Colonic mucosa (tissue), 4 donors: Measurements from ENCODE around the gene LENG1. TPM values are rescaled to one million over a fixed set of nuclear protein-coding genes. Genes with fewer than 3 reads are reported as not detected.
"Not testable (repeated sequence)": the region's sequence is repeated elsewhere in the genome, so short reads cannot be mapped to it uniquely, and the experiment has no call there.

ENCODE experiments used
- DNase-seq: peaks from one replicate; pipeline ENCODE4 v3.0.0-alpha.2; 2020
- H3K27ac ChIP-seq: fragments of 200-600 bp; one replicate; pipeline ENCODE4 v1.8.0; 2021
- H3K27me3 ChIP-seq: fragments of 200-600 bp; one replicate; pipeline ENCODE4 v1.8.0; 2021
- H3K36me3 ChIP-seq: fragments of 200-600 bp; one replicate; pipeline ENCODE4 v1.8.0; 2021
- H3K4me1 ChIP-seq: fragments of 200-600 bp; one replicate; pipeline ENCODE4 v1.8.0; 2021; ENCODE audit warnings: mild to moderate bottlenecking
- H3K4me3 ChIP-seq: fragments of 200-600 bp; one replicate; pipeline ENCODE4 v1.8.0; 2021
- H3K9ac ChIP-seq, 2 donors: one replicate each; pipeline ENCODE4 v1.7.0; 2013; ENCODE audit warnings: control low read depth in 2 of 2, low read depth in 2 of 2, low read length in 2 of 2
- H3K9me3 ChIP-seq: fragments of 200-600 bp; one replicate; pipeline ENCODE4 v1.8.0; 2021
- intact Hi-C: fragments of 100-400 bp; cut with DNase I; formaldehyde crosslinking; loops from one replicate; pipeline ENCODE4 v1.14.1; 2022
- total RNA-seq, 2 donors: library from RNA; stranded (reverse); fragmentation: NEBNext Ultra II Directional in 1 of 2; extraction: Animal tissue kit (Norgen Biotek cat#: 25700) in 1 of 2; gene quantifications; one replicate each; pipeline ENCODE4 v1.2.1, GENCODE V29; 2021
- TF ChIP-seq, protein P1 (sequence below): fragments of 200-600 bp; IDR thresholded peaks from one replicate; pipeline ENCODE4 v1.8.0; 2022; ENCODE audit warnings: antibody characterized with exemption, mild to moderate bottlenecking
- donor health status: healthy.
- donor health status: DM: no; HTN: no; CAD: no.
- donor health status: DM: no; HTN: no; CAD: no.

The LENG1 gene
- total RNA-seq, 2 donors from 2014 or later, result 6.2 to 8.1 TPM

DNA sequence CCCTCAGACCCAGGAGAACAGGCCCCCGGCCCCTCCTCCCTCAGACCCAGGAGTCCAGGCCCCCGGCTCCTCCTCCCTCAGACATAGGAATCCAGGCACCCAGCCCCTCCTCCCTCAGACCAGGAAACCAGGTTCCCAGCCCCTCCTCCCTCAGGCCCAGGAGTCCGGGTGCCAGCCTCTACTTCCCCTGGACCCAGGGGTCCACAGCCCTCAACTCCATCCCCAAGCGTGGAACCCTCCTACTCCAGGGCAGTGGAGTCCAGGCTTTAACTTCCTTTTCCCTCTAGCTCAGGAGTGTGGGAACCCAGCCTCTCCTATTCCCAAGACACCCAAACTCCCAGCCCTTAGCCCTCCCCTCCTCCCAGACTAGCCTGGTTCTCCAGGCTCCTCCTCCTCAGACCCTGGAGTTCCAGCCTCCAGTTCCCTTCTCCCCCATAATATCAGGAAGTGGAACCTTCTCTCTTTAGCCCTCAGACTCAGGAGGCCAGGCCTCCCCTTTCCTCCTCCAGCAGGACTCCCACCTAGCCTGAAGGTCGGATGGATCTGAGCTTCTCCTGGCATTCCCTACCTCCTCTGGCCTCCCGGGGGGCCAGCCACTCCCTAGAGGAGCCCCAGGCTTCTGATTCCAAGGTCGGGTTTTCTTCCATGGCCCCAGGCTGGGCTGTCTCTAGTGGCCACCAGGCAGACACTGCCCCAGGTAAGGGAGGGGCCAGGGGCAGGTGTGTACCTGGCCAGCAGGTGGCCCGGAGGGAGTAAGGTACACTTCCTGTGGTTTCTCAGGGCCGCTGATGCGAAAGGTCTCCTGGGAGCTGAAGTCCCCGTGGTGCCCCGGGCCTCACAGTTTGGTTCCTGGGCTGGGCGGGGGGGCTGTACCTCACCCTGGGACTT, 13.2 kb upstream of the LENG1 start, which contains the start of gene TMC4:
TMC4 (minus strand) TSS at position 690 of the 888 bp plus-strand sequence; CDS start at position 647, 43 bp downstream.
- Histone ChIP-seq H3K9me3 (no peaks in the 10 kb centered on the region), H3K27ac (peak within 1 kb of the TSS; percentile 66), H3K9ac (peak within 1 kb of the TSS; percentile 48 to 96), H3K4me1 (no peaks in the 10 kb centered on the region), H3K36me3 (no peaks in the 10 kb centered on the region), H3K27me3 (no peaks in the 10 kb centered on the region), H3K4me3 (peak within 1 kb of the TSS; percentile 41)
- intact Hi-C loops, result no loop called here
- TF ChIP-seq, protein P1, sequence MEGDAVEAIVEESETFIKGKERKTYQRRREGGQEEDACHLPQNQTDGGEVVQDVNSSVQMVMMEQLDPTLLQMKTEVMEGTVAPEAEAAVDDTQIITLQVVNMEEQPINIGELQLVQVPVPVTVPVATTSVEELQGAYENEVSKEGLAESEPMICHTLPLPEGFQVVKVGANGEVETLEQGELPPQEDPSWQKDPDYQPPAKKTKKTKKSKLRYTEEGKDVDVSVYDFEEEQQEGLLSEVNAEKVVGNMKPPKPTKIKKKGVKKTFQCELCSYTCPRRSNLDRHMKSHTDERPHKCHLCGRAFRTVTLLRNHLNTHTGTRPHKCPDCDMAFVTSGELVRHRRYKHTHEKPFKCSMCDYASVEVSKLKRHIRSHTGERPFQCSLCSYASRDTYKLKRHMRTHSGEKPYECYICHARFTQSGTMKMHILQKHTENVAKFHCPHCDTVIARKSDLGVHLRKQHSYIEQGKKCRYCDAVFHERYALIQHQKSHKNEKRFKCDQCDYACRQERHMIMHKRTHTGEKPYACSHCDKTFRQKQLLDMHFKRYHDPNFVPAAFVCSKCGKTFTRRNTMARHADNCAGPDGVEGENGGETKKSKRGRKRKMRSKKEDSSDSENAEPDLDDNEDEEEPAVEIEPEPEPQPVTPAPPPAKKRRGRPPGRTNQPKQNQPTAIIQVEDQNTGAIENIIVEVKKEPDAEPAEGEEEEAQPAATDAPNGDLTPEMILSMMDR, result peak; percentile 55
- DNase-seq, result peak; percentile 84

- H3K4me1 ChIP-seq, H3K27ac ChIP-seq, H3K9me3 ChIP-seq, H3K36me3 ChIP-seq, intact Hi-C loops, DNase-seq, H3K27me3 ChIP-seq: not testable (repeated sequence)
- Histone ChIP-seq H3K4me3 (peak overlapping the region; percentile 41), H3K9ac (peak overlapping the region; percentile 26 to 40)
Measured at GRCh38 chr19:54171736-54172431, 12.4 kb upstream of the LENG1 start.

- Histone ChIP-seq H3K4me3 (no peak overlapping the region), H3K27me3 (no peaks in the 10 kb centered on the region), H3K4me1 (no peaks in the 10 kb centered on the region), H3K27ac (no peak overlapping the region), H3K36me3 (no peaks in the 10 kb centered on the region), H3K9me3 (no peaks in the 10 kb centered on the region), H3K9ac (no peak overlapping the region)
- intact Hi-C loops, result loop anchor here (5.0 kb wide), 1 partner anchor 63 kb away; no protein-coding TSS in a partner anchor
- TF ChIP-seq, protein P1, result no peak
- no peak for DNase-seq
Measured at GRCh38 chr19:54169149-54169740, 9.7 kb upstream of the LENG1 start.

GRCh38 chr19:54168174-54168917, 8.8 kb upstream of the LENG1 start:
- Histone ChIP-seq H3K4me1 (peaks cover 2% of the 10 kb centered on the region), H3K4me3 (no peak overlapping the region), H3K27ac (no peak overlapping the region), H3K9me3 (no peaks in the 10 kb centered on the region), H3K27me3 (no peaks in the 10 kb centered on the region), H3K36me3 (no peaks in the 10 kb centered on the region), H3K9ac (peak overlapping the region in 1 of 2 donors; percentile 26)
- DNase-seq, result peak; percentile 98
- TF ChIP-seq, protein P1, result peak; percentile 86
- intact Hi-C loops, result loop anchor here (5.0 kb wide), 1 partner anchor 64 kb away; no protein-coding TSS in a partner anchor

DNA sequence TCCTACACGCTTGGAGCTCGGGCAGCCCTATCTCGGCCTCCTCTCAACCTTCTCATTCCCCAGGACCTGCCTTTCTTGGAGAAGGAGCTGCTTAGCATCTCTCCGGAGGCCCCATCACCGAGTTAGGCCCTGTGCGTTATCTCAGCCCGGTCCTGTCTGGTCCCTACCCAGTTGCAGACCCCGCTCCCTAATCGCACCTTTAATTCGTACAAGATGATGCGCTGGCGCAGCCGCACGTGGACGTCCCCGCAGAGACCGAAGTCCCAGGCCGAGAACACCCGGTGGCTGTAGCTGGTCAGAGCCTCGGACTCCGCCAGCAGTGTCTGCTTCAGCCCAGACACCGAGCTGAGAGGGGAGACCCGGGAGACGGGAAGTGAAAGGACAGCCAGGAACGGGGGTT, 5.7 kb upstream of the LENG1 start:
- H3K4me1 ChIP-seq, result peaks cover 23% of the 10 kb centered on the region
- TF ChIP-seq, protein P1, result no peak
- no peaks in the 10 kb centered on the region for H3K36me3 ChIP-seq
- H3K9me3 ChIP-seq, result no peaks in the 10 kb centered on the region
- H3K4me3 ChIP-seq, result no peak overlapping the region
- no peaks in the 10 kb centered on the region for H3K27me3 ChIP-seq
- H3K9ac ChIP-seq, result no peak overlapping the region
- DNase-seq, result no peak
- intact Hi-C loops, result loop anchor here (5.0 kb wide), 1 partner anchor 67 kb away; no protein-coding TSS in a partner anchor
- H3K27ac ChIP-seq, result no peak overlapping the region
